ENCODE results near the gene GKN2. TPM values are rescaled to one million over a fixed set of nuclear protein-coding genes. Genes with fewer than 3 reads are reported as not detected.
A peak's percentile ranks its signal among the peaks of the same experiment; 100 is the strongest.

GKN2 gene
- total RNA-seq, 4 donors from 2014 or later: not detected

GRCh38 chr2:68926796-68927195, 25.9 kb downstream of the GKN2 start:
- Histone ChIP-seq H3K27ac (no peak overlapping the region), H3K9me3 (no peaks in the 10 kb centered on the region), H3K4me3 (no peak overlapping the region), H3K36me3 (no peaks in the 10 kb centered on the region), H3K4me1 (no peaks in the 10 kb centered on the region), H3K27me3 (no peaks in the 10 kb centered on the region)
- no peak for ATAC-seq
- no peak for TF ChIP-seq POLR2AphosphoS5 (IDR thresholded peaks at IDR 0.05)
- TF ChIP-seq POLR2A (IDR thresholded peaks at IDR 0.05): no peak
- TF ChIP-seq EP300 (IDR thresholded peaks at IDR 0.05): no peak
- no peak for TF ChIP-seq CTCF (IDR thresholded peaks at IDR 0.05)
- 60 to 63% methylated on average over 1 to 4 of the region's 4 CpGs for WGBS, 2 donors (ENCODE audit: low coverage in 1 of 2)

- TF ChIP-seq POLR2A (IDR thresholded peaks at IDR 0.05) (no peak), CTCF (IDR thresholded peaks at IDR 0.05) (peak; percentile 87 to 94 (median 90))
- WGBS, 2 donors (ENCODE audit: low coverage in 1 of 2): 35 to 47% methylated on average over 9 of the region's 9 CpGs
- Histone ChIP-seq H3K4me1 (no peaks in the 10 kb centered on the region), H3K4me3 (no peak overlapping the region), H3K27ac (no peak overlapping the region), H3K27me3 (no peaks in the 10 kb centered on the region), H3K36me3 (no peaks in the 10 kb centered on the region), H3K9me3 (no peaks in the 10 kb centered on the region)
- no peak for ATAC-seq
These were observed 27.3 kb downstream of the GKN2 start for GRCh38 chr2:68925295-68925896.

- no peaks in the 10 kb centered on the region for H3K27me3 ChIP-seq
These were observed 31.0 kb downstream of the GKN2 start for GRCh38 chr2:68921646-68922045.

GRCh38 chr2:68920481-68921170, 32.1 kb downstream of the GKN2 start:
- H3K27ac ChIP-seq: no peak overlapping the region

More at GRCh38 chr2:68921646-68922045, 31.0 kb downstream of the GKN2 start:
- Histone ChIP-seq H3K4me1 (no peaks in the 10 kb centered on the region), H3K27ac (no peak overlapping the region), H3K36me3 (no peaks in the 10 kb centered on the region), H3K9me3 (no peaks in the 10 kb centered on the region), H3K4me3 (no peak overlapping the region)
- ATAC-seq: no peak
- 73 to 90% methylated on average over 4 of the region's 4 CpGs for WGBS, 2 donors (ENCODE audit: low coverage in 1 of 2)
- TF ChIP-seq POLR2A (IDR thresholded peaks at IDR 0.05) (no peak), CTCF (IDR thresholded peaks at IDR 0.05) (no peak)

More at GRCh38 chr2:68920481-68921170, 32.1 kb downstream of the GKN2 start:
- Histone ChIP-seq H3K9me3 (no peaks in the 10 kb centered on the region), H3K4me1 (no peaks in the 10 kb centered on the region), H3K36me3 (no peaks in the 10 kb centered on the region), H3K27me3 (no peaks in the 10 kb centered on the region), H3K4me3 (no peak overlapping the region)
- no peak for ATAC-seq
- WGBS, 2 donors (ENCODE audit: low coverage in 1 of 2): 81 to 92% methylated on average over 6 of the region's 6 CpGs
- TF ChIP-seq CTCF (IDR thresholded peaks at IDR 0.05) (no peak), EP300 (IDR thresholded peaks at IDR 0.05) (no peak)

Measured in gastroesophageal sphincter (tissue), 4 donors.